Measurements from ENCODE around the gene PCNX4.

The PCNX4 gene

GRCh38 chr14:60195179-60195810 lies 103.6 kb downstream of the PCNX4 start:
- Mint-ChIP-seq H3K4me3 (no peak overlapping the region), H3K27ac (no peak overlapping the region)
- no peak for DNase-seq (ENCODE audit: low spot score in 2 of 2)

GRCh38 chr14:60196291-60196690 lies 104.6 kb downstream of the PCNX4 start:
- no peak for DNase-seq (ENCODE audit: low spot score in 2 of 2)
- H3K4me3 Mint-ChIP-seq, result no peak overlapping the region

More at GRCh38 chr14:60195179-60195810, 103.6 kb downstream of the PCNX4 start:
- peaks cover 6% of the 10 kb centered on the region for H3K27me3 Mint-ChIP-seq
- peaks cover 10% of the 10 kb centered on the region for H3K9me3 Mint-ChIP-seq
- H3K4me1 Mint-ChIP-seq, result no peaks in the 10 kb centered on the region
- ATAC-seq (ENCODE audit: low read depth), result no peak
- H3K36me3 Mint-ChIP-seq, result peaks cover 11% of the 10 kb centered on the region

DNA sequence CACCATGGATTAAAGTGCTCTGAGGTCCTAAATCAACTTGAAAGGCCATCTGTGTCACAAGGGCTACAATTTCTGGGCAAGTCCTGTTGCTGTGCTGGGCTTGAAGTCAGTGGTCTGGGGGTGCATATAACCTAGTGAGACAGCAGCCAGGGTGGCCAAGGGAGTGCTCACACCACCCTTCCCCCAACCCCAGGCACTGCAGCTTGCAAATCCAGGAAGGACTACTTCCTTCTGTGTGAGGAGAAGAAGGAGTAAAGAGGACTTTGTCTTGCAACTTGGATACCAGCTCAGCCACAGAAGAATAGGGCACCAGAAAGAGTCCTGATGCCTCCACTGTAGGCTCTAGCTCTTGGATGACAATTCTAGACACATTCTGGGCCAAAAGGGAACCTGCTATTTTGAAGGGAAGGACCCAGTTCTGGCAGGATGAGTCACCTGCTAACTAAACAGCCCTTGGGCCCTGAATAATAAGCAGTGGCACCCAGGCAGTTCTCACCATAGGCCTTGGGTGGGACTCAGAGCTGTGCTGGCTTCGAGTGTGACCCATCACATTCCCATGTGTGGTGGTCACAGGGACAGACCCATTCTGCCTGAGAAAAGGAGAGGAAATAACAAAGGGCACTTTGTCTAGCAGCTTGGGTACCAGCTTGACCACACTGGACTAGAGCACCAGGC lies 106.0 kb downstream of the PCNX4 start:
- ATAC-seq (ENCODE audit: low read depth) (no peak), DNase-seq (ENCODE audit: low spot score in 2 of 2) (no peak)
- Mint-ChIP-seq H3K4me3 (no peak overlapping the region), H3K27me3 (peaks cover 6% of the 10 kb centered on the region), H3K36me3 (peaks cover 11% of the 10 kb centered on the region), H3K9me3 (peaks cover 10% of the 10 kb centered on the region), H3K27ac (no peak overlapping the region), H3K4me1 (no peaks in the 10 kb centered on the region)

More at GRCh38 chr14:60196291-60196690, 104.6 kb downstream of the PCNX4 start:
- no peak for ATAC-seq (ENCODE audit: low read depth)
- Mint-ChIP-seq H3K36me3 (peaks cover 11% of the 10 kb centered on the region), H3K9me3 (peaks cover 10% of the 10 kb centered on the region), H3K4me1 (no peaks in the 10 kb centered on the region), H3K27ac (no peak overlapping the region), H3K27me3 (peaks cover 6% of the 10 kb centered on the region)

- ATAC-seq (ENCODE audit: low read depth), result no peak
- no peak overlapping the region for H3K4me3 Mint-ChIP-seq
- peaks cover 11% of the 10 kb centered on the region for H3K36me3 Mint-ChIP-seq
- H3K27me3 Mint-ChIP-seq, result peaks cover 8% of the 10 kb centered on the region
- H3K4me1 Mint-ChIP-seq, result peaks cover 7% of the 10 kb centered on the region
- H3K9me3 Mint-ChIP-seq, result peaks cover 10% of the 10 kb centered on the region
- H3K27ac Mint-ChIP-seq, result no peak overlapping the region
- no peak for DNase-seq (ENCODE audit: low spot score in 2 of 2)
These were observed 107.6 kb downstream of the PCNX4 start for GRCh38 chr14:60199321-60199720.

- ATAC-seq (ENCODE audit: low read depth) (peak; percentile 60), DNase-seq (ENCODE audit: low spot score in 2 of 2) (no peak)
- H3K27me3 Mint-ChIP-seq, result peaks cover 19% of the 10 kb centered on the region
- no peak overlapping the region for H3K27ac Mint-ChIP-seq
- H3K9me3 Mint-ChIP-seq, result peaks cover 6% of the 10 kb centered on the region
- H3K4me1 Mint-ChIP-seq, result peaks cover 12% of the 10 kb centered on the region
- peak overlapping the region; percentile 4 for H3K4me3 Mint-ChIP-seq
- peaks cover 6% of the 10 kb centered on the region for H3K36me3 Mint-ChIP-seq
These were observed 112.5 kb downstream of the PCNX4 start for GRCh38 chr14:60204104-60204842.

- Mint-ChIP-seq H3K36me3 (no peaks in the 10 kb centered on the region), H3K4me3 (no peak overlapping the region), H3K27me3 (peaks cover 16% of the 10 kb centered on the region), H3K4me1 (peaks cover 12% of the 10 kb centered on the region), H3K27ac (no peak overlapping the region), H3K9me3 (no peaks in the 10 kb centered on the region)
- DNase-seq (ENCODE audit: low spot score in 2 of 2) (no peak), ATAC-seq (ENCODE audit: low read depth) (peak; percentile 17)
These were observed 113.4 kb downstream of the PCNX4 start for GRCh38 chr14:60204843-60205774.

GRCh38 chr14:60206249-60206670 lies 114.5 kb downstream of the PCNX4 start:
- Mint-ChIP-seq H3K27me3 (peaks cover 18% of the 10 kb centered on the region), H3K4me1 (peaks cover 12% of the 10 kb centered on the region), H3K27ac (no peak overlapping the region), H3K36me3 (no peaks in the 10 kb centered on the region), H3K4me3 (no peak overlapping the region), H3K9me3 (peaks cover 3% of the 10 kb centered on the region)
- ATAC-seq (ENCODE audit: low read depth) (no peak), DNase-seq (ENCODE audit: low spot score in 2 of 2) (no peak)

DNA sequence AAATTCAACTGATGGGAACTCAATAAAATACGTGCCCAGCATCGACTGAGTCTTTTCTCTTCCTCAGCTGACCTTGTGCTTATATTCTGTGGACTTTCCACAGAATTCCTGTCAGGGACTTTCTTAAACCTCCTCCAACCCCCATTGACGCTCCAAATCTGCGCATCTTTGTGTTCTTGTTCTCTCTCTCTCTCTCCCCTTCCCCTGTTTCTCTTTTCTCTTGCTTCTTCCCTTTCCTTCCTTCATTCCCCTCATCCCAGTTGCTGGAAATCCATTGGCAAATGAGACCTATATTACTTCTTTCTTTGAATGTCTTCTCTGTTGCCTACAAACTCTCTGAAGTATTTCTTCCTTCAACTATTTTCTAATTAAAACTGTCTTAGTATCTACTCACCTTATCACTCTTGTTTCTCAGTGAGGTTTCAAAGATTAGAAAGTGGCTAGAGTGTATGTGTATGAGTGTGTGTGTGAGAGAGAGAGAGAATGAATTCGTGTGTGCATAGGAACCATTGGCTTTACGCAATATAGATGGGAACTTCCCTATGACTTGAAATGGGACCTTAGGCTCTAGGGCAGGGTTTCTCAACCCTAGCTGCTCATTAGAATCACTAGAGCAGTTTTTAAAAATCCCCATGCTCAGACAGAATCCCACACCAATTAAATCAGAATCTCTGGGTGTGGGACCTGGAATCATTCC lies 115.3 kb downstream of the PCNX4 start:
- H3K36me3 Mint-ChIP-seq, result no peaks in the 10 kb centered on the region
- H3K27ac Mint-ChIP-seq, result no peak overlapping the region
- ATAC-seq (ENCODE audit: low read depth), result no peak
- DNase-seq (ENCODE audit: low spot score in 2 of 2), result no peak
- peaks cover 12% of the 10 kb centered on the region for H3K4me1 Mint-ChIP-seq
- H3K4me3 Mint-ChIP-seq, result no peak overlapping the region
- peaks cover 18% of the 10 kb centered on the region for H3K27me3 Mint-ChIP-seq
- H3K9me3 Mint-ChIP-seq, result peaks cover 3% of the 10 kb centered on the region

DNA sequence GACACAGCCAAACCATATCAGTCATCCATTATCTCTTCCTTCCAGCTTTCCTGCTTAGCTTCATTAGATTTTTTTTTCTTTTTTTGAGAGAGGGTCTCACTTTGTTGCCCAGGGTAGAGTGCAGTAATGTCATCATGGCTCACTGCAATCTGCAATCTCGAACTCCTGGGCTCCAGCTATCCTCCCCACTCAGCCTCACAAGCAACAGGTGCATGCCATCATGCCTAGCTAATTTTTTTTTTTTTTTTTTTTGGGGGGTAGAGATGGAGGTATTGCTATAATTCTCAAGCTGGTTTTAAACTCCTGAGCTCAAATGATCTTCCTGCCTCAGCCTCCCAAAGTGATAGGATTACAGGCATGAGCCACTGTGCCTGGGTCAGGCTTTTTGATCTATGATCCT lies 119.0 kb downstream of the PCNX4 start:
- Mint-ChIP-seq H3K27ac (no peak overlapping the region), H3K4me1 (peaks cover 11% of the 10 kb centered on the region)

GRCh38 chr14:60211153-60211552 lies 119.4 kb downstream of the PCNX4 start:
- Mint-ChIP-seq H3K4me1 (peaks cover 11% of the 10 kb centered on the region), H3K27me3 (peaks cover 18% of the 10 kb centered on the region), H3K9me3 (peaks cover 3% of the 10 kb centered on the region), H3K27ac (no peak overlapping the region), H3K36me3 (no peaks in the 10 kb centered on the region), H3K4me3 (no peak overlapping the region)
- no peak for DNase-seq (ENCODE audit: low spot score in 2 of 2)
- ATAC-seq (ENCODE audit: low read depth), result no peak

More for the DNA sequence above, 119.0 kb downstream of the PCNX4 start:
- Mint-ChIP-seq H3K27me3 (peaks cover 19% of the 10 kb centered on the region), H3K9me3 (peaks cover 3% of the 10 kb centered on the region), H3K36me3 (no peaks in the 10 kb centered on the region), H3K4me3 (no peak overlapping the region)
- DNase-seq (ENCODE audit: low spot score in 2 of 2) (no peak), ATAC-seq (ENCODE audit: low read depth) (no peak)

DNA sequence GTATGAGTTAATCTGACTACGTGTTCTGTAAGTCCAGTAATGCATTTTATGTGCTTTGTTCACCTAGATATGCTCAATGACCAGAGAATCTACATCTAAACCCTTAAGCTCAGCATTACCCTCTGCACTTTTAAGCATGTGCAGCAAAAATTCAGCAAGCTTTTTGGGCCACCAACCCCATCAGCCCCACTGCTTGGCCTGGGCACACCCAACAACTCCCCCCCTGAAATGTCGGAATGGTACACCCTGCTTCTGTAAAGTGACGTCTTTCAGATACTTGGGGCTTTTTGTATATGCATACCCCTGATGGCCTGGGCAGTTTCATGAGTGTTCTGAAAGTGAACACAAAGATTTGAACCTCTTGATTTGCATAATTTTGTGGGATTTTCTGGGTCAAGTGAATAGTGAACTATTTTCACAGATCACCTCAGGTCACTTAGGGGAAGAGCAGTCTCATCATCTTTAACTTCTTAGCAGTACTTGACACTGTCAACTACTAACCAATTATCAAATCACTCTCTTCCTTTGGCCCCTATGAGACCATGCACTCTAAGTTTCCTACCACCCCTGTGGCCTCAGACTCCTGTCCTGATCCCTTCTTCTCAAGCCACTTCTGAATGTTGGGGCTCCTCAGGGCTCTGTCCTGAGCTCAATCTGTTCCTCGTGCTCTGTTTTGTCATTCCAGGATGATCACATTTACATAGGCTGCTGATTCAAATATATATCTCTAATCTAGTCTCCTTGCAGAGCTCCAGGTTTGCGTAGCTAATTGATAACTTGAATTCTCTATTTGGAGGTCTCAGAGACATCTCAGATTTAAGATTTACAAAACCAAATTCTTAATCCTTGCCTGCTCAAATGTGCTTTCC lies 121.0 kb downstream of the PCNX4 start:
- H3K4me3 Mint-ChIP-seq, result no peak overlapping the region
- ATAC-seq (ENCODE audit: low read depth), result peak; percentile 90

DNA sequence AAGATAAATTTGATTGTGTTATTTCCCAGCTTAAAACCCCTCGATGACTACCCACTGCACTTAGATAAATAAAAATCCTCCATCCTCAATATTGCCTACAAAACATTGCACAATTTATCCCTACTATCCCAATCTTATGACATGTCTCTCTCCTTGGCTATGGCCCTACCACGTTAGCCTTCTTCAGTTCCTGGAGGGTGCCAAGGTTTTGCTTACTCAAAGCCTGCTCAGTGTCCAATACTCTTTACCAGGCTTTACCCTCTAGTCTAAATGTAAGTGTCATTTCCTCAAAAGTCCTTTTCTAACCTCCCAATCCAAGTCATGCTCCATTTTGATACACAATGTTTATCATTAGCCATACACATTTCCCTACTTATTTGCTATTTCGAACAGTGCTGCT lies 122.3 kb downstream of the PCNX4 start:
- peaks cover 11% of the 10 kb centered on the region for H3K4me1 Mint-ChIP-seq
- H3K36me3 Mint-ChIP-seq, result no peaks in the 10 kb centered on the region
- H3K27ac Mint-ChIP-seq, result no peak overlapping the region
- ATAC-seq (ENCODE audit: low read depth), result no peak
- peaks cover 3% of the 10 kb centered on the region for H3K9me3 Mint-ChIP-seq
- H3K27me3 Mint-ChIP-seq, result peaks cover 13% of the 10 kb centered on the region
- DNase-seq (ENCODE audit: low spot score in 2 of 2), result no peak
- no peak overlapping the region for H3K4me3 Mint-ChIP-seq

More for the DNA sequence above, 121.0 kb downstream of the PCNX4 start:
- Mint-ChIP-seq H3K36me3 (no peaks in the 10 kb centered on the region), H3K4me1 (peaks cover 11% of the 10 kb centered on the region), H3K27me3 (peaks cover 11% of the 10 kb centered on the region), H3K27ac (peak overlapping the region; percentile 10), H3K9me3 (peaks cover 3% of the 10 kb centered on the region)
- DNase-seq (ENCODE audit: low spot score in 2 of 2), result peak in 1 of 2 donors; percentile 37

Measured in memory B cell (primary cell).